Stimulated activated CD8-positive, alpha-beta memory T cell treated with anti-CD3 and anti-CD28 coated beads, Interleukin-15, amount 100 ng/mL, for 48 hours (primary cell): ENCODE data around the gene ADPRHL1.
"Not testable (repeated sequence)": the region's sequence is repeated elsewhere in the genome, so short reads cannot be mapped to it uniquely, and the experiment has no call there.

Experiments used
- DNase-seq, 2 donors: peaks; one replicate each; pipeline ENCODE4 v3.0.0-alpha.2; 2020; ENCODE audit warnings: low read depth in 2 of 2

The ADPRHL1 gene

DNA sequence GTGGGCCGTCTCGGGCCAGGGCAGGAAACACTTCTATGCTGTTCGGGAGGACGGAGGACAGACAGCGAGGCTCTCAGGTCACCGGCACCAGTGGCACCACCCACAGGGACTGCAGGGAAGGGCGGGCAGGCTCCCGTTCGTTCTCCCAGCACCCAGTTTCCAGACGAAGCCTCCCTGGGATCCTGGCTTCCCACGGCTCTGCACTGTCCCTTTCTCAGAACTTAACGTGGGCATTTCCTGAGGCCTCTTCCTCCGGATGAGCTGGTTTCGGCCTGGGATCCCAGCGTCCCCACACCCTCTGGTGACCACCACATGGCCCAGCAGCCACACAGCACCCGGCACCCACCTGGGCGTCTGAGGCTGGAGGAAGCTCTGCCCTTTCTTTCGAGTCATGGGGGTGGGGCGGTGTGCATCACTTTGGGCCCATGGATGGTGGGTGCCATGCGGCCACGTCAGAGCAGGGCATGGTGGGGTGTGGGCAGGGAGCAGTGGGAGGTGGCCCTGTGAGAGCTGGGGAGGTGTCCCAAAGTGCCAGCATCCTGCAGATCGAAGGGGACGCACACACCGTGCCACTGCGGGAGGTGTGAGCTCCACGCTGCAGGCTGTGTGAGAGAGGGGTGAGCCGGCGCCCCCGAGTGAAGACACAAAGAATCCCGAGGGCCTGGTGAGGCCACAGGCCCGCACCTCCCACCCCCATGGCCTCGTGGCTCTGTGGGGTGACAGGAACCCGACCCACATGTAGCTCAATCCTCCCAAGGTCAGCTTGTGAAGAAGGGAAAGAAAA lies 50.6 kb downstream of the ADPRHL1 start:
- no peak for DNase-seq

DNA sequence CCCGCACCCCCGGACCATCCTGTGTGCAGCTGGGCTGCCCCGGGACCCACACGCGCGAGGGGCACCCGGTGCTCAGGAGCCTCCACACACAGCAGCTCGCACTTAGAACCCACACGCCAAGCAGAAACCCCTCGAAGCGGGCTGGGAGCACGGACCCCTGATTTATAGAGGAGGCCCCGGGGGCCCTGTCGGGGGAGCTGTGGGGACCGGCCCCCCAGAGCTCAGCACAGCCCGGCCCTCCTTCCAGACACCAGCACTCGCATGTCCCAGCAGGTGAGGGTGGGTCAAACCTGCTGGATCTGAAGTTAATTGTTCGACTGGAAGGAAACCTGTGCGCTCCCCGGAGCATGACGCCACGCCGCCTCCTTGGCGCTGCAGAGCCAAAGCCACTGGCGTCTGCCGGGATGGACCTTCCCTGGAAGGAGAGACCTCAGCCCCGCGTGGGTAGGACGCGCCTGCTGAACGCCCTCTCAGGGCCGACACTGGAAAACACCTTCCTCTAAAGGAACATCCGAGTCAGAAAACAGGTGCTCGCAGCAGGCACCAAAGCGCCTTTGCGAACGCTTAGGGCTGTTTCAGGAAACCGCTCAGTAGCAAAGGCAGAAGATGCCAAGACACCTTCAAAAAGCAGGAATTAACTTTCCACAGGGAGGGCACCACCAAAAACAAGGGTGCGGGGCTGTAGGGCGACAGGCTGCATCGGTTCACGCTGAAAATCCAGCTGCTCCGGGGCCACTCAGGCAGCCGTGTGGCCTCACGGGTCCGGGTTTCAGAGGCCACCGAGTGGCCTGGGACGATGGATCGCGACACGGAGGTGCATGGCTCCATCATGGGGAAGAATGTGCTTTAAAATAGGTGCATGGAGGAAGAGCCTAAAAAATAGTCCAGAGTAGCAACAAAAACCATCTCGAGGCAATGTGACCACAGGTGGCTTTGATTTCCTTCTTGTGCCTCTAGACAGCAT lies 51.6 kb downstream of the ADPRHL1 start:
- no peak for DNase-seq

DNA sequence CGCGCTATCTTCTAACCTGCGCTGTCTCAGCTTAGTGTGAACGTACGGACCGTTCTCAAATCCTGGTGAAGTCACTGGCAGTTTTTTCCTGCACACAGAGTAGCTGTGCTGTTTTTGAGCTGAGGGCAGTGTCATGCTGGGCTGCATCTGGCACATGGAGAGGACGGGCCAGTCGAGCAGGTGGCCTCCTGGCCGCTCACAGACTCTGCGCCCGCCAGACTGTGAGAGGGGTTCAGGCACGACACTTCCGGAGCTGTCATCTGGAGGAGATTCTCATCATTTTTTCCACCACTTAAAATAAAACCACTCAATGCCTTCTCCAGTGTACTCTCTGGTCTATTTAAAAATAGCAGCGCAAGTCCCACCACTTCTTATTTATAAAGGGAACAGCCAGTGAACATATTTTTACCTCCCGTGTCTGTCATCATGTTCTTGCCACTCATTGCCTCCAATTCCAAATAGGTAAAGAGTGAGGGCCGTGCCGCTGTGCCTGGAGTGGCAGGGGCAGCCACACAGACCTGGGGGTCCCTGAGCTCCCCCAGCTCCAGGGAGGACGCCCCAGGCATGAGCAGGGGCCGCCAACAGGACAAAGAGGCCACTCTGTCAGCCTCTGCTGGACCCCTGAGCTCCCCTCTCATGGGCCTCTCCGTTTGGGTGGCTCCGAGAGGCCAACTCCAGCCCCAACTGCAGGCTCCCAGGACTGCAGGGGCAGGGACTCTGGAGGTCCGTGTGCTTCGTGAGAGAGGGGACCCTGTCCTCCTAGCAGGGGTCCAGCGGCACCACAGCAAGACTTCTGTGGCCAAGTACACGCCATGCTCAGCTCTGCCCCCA lies 52.5 kb downstream of the ADPRHL1 start:
- no peak for DNase-seq

DNA sequence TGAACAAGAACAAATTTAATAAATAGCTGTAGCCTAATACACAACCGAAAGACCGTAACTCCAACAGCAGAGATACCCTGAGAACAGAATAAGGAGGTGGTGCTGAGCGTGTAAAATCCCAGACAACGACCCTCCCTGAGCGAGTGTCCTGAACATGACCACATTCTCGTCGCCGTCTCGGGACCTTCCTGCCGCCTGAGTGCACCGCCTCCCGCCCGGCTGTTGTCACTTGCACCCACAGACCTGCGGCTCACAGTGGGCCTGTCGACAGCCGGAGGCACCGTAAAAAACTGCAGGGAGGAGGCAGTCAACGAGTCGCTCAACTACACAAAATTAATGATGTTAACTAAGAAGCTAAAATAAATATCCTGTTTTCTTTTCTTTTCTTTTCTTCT lies 53.5 kb downstream of the ADPRHL1 start:
- DNase-seq = no peak

DNA sequence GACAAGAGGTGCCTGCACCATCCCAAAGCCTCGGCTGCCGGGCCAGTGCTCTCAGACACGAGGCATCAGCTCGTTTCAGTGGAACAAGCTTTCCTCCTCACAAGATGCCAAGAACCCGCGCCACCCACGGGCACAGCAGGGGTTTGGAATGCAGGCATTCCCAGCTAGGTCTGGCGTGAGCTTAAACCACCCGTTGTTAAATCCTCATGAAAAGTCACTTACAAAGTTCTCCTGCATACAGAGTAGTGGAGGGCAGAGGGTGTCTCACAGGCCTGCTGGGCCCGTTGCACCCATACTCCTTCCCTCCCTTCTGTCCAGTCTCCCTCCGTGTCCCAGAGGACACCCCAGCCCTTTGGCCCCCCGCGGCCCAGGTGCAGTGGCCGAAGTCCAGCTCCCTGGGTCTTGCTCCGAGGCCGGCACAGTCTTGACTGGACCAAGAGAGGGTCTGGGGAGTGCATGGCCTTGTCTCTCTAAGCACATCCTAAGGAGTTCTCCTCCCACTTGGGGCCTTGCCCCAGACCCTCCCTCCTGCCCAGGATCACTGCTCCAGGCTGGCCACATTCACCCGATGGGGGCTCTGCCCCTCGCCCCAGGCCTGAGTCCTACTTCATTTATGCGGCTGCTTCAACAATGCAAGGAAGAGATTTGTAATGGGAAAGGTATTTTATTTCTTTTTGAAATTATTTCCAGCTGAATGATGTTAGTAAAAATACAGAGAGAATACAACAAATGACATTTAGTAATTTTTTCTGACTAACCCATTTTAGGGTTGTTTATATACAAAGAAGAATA lies 54.1 kb downstream of the ADPRHL1 start:
- DNase-seq = no peak

DNA sequence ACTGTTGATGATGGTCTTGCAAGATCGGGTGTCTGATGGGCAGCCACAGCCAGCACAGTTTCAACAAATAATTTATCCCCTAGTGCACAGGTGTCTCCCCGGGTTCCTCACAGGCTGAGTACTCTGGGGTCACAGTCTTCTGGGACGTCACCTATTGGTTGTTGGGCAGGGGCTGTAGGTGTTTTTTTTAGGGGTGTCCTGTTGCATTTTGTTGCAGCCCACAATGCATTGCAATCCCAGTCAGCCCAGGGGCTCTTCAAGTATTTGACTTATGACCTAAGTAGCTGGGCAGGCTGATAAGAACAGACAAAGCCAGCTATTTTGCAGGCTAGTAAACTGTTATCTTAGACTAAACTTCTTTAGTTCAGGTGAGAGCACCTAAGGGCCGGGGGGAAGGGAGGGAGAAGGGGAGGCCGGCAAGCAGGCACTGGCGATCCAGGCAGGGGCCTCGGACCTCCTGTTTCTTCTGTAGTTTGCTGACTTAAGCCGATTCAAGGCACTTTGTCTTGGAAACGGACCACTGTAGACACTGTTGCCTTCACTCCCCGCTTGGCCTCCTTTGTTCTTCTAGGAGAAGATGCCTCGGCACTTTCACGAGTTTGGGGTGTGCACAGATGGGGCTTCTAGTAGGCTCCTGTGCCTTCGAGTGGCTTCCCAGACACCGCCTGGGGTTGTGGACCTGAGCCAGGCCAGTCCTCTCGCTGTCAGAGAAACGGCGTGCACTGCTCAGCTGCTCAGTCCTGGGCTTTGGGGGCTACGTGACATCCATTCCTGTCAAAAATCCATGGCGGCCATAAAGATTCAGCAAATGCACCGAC lies 55.5 kb downstream of the ADPRHL1 start:
- DNase-seq = no peak

DNA sequence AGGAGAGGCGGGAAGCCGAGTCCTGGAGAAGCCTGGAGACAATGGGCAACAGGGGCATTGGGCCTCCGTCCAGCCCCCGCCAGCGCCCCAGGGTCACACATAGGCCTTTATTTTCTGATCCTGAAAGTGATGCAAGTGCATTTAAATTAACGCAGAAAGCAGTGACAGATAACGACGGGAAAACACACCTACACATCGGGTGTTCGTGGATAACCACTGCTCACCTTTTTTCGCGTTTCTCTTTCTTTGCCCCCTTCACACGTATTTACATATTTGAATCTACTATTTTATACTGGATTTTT lies 59.0 kb downstream of the ADPRHL1 start:
- DNase-seq = no peak

DNA sequence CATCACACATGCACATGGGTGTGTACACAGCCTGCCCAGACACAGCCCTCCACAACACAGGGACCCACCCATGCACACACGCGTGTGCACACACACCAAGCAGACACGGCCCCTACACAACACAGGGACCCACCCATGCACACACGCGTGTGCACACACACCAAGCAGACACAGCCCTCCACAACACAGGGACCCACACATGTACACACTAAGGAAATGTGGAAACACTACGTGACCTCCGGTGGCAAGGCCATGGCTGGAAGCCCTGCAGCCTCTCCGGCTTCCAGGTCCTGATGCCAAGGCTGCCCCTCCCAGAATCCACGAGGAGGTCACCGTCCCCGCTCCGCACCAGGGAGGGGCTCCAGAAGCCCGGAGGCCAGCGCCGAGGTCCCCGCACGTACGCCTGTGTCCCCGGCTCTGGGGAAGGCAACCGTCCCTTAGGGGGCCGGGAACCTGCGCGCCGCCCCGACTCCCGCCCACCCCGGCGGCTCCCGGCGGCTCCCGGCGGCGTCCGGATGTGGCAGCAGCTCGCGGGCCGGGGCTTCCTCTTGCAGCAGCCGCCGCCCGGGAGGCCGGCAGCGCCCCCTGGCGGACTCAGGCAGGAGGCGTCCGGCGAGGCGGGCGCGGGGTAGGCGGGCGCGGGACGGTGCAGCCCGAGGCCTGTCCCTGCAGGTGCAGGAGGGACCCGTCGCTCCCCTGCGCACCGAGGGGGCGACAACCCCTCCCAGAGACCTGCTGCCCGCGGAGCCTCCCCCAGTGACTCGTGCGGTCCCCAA lies 59.5 kb downstream of the ADPRHL1 start:
- peak; percentile 72 to 79 for DNase-seq

DNA sequence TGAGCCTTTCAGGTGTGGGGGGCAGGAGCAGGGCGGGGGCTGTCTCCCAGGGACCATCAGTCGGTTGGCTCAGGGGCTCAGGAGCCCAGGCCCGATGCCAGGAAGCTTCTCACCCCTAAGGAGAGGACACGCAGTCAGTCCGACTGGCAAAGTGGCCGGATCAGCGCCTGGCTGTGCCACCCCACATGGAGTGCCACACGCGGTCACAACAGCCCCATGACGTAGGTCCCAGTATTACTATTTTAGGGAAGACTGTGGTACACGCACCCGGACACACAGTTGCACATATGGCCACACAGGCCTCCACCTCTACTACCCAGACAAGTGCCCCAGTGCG lies 60.1 kb downstream of the ADPRHL1 start:
- no peak for DNase-seq

DNA sequence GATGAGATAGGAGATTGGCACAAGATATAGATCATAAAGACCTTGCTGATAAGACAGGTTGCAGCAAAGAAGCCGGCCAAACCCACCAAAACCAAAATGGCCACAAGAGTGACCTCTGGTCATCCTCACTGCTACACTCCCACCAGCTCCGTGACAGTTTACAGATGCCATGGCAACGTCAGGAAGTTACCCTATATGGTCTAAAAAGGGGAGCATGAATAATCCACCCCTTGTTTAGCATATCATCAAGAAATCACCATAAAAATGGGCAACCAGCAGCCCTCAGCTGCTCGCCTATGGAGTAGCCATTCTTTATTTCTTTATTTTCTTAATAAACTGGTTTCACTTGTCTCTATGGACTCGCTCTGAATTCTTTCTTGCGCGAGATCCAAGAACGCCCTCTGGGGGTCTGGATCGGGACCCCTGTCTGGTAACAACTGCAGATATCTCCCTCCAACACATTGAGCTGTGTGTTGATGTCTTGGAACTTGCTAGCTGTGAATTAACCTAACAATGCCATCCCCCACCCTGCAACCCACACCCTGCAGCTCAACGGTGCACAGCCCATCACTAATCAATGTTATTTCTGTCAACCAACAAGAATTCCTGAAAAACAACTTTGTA lies 62.3 kb downstream of the ADPRHL1 start:
- no peak for DNase-seq

DNA sequence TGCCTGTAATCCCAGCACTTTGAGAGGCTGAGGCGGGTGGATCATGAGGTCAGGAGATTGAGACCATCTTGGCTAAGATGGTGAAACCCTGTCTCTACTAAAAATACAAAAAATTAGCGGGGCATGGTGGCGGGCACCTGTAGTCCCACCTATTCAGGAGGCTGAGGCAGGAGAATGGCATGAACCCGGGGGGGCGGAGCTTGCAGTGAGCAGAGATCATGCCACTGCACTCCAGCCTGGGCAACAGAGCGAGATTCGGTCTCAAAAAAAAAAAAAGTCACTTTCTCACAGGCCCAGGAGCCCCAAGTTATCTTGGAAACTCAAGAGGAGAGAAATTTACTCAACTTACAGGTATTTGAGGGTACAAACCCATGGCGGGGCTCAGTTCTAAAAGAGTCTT lies 63.7 kb downstream of the ADPRHL1 start:
- not testable (repeated sequence) for DNase-seq

DNA sequence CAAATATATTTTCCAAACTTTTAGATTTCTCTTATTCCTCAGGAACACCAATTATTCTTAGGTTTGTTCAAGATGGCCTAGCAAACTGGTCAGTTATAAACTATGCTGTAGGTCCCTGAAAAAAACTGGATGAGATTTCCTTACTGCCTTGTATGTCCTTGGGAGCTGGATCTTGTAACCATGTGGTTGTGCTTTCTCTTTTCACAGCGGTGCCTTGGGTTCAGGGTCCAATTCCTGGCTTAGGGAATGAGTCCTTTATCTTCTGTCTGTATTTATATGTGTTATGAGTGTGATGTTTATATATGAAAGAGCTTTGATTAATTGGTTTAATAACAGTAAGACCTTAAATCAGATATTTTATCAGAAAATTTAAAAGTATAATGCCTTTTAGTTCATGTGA lies 65.9 kb downstream of the ADPRHL1 start:
- DNase-seq = no peak

DNA sequence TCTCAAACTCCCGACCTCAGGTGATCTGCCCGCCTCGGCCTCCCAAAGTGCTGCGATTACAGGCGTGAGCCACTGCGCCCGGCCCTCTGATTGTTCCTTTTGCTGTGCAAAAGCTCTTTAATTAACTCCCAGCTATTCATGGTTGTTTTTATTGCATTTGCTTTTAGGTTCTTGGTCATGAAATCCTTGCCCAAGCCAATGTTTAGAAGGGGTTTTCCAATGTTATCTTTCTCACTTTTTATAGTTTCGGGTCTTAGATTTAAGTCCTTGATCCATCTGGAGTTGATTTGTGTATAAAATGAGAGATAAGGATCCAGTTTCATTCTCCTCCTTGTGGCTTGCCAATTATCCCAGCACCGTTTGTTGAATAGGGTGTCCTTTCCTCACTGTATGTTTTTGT lies 70.2 kb downstream of the ADPRHL1 start:
- DNase-seq = no peak

DNA sequence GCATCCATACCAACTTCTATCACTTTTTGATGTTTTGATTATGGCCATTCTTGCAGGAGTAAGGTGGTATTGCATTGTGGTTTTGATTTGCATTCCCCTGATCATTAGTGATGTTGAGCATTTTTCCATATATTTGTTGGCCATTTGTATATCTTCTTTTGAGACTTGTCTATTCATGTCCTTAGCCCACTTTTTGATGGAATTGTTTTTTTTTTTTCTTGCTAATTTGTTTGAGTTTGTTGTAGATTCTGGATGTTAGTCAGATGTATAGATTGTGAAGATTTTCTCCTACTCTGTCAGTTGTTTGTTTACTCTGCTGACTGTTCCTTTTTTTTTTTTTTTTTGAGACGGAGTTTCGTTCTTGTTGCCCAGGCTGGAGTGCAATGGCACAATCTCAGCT lies 70.7 kb downstream of the ADPRHL1 start:
- not testable (repeated sequence) for DNase-seq

DNA sequence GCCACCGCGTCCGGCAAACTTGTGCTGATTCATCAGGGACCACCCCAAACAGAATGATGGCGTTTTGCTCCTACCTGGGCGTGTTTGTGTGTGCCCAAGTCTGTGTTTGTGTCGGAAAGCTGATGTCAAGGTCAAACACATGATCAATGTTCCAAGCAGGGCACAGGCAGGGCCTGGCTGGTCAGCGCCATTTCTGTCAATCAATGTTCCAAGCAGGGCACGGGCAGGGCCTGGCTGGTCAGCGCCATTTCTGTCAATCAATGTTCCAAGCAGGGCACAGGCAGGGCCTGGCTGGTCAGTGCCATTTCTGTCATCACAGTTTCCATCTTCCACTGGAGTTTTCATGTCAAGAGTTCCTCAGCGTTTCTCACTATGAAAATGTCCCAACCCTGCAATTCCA lies 74.5 kb downstream of the ADPRHL1 start:
- DNase-seq = no peak

DNA sequence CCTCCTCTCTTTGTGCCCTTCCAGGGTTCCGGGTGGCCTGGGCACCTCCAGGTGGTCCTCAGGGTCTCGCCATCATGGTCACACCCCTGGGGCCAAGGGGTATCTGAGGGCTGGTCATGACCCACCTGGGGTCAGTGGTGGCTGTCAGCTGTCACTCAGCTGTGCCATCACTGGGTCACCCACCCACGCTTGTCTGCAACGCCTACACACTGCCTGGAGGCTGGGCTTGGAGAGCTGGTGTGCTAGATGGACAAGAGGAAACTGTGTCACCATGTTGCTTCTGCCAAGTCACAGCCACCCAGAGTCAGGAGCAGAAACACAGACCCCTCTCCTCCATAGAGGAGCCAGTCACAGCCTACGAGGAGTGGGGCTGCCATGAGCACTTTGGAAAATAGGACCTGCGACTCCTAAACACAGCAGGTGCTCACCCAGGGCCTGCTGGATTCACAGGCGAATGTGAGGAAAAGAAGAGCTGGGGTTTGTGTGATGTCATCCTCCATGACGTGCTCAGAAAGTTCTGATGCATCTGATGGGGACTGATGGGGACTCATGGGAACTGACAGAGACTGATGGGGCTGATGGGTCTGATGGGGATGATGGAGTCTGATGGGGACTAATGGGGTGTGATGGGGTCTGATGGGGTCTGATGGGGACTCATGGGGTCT lies 78.6 kb downstream of the ADPRHL1 start:
- no peak for DNase-seq

DNA sequence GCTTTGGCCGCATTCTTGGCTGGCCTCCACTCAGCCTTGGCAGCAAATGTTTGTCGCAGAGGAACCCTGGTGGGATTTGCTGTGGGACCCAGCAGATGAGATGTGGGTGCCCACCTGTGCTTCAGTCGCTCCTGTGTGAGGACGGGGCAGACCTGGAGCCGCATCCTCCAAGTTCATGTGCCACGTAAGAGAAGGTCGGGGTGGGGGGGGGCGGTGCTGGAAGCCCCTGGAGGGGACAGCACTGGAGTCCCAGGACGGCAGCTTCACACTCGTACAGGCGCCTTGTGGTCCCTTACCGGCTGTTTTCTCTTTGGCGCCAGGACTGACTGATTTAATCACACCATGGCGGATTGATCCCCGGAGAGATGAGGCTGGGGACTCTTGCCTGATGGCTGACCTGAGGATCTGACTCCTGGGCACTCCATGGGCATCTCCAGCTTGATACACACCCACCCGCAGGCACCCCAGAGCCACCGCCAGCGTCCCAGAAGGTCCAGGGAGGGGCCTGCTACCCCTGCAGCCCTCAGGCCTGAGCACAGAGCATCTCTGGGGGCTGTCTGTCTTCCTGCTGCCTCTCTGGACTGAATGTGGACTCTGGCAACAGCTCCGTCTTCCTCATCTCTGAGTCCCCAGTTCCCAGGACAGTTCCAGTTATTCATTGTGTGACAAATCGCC lies 79.3 kb downstream of the ADPRHL1 start:
- DNase-seq = no peak

DNA sequence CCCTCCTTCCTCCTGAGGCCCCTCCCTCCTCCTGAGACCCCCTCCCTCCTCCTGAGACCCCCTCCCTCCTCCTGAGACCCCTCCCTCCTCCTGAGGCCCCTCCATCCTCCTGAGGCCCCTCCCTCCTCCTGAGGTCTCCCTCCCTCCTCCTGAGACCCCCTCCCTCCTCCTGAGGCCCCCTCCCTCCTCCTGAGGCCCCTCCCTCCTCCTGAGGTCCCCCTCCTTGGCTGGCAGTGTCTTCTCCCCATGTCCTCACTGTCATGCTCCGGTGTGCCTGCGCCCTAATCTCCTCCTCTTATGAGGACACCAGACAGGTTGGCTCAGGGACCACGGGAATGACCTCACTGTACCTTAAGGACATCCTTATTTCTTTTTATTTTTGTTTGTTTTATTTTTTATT lies 81.6 kb downstream of the ADPRHL1 start:
- DNase-seq = not testable (repeated sequence)
